OCI-LY7 (cell line): ENCODE measurements around the gene IRAK1.

ENCODE experiments used
- CTCF ChIP-seq: fragments of 200-600 bp; sonication (generic); conservative IDR thresholded peaks from 2 replicates; pipeline ENCODE4 v1.5.1; 2014; ENCODE audit warnings: mild to moderate bottlenecking, antibody characterized with exemption, low read length, moderate library complexity, mixed read lengths
- EZH2phosphoT487 ChIP-seq: fragments of 200-600 bp; sonication (generic); IDR thresholded peaks from 2 replicates; pipeline ENCODE4 v1.6.1; 2018; ENCODE audit warnings: low read depth, borderline replicate concordance, mild to moderate bottlenecking, mixed run types, antibody characterized with exemption, low read length, moderate library complexity, mixed read lengths

DNA sequence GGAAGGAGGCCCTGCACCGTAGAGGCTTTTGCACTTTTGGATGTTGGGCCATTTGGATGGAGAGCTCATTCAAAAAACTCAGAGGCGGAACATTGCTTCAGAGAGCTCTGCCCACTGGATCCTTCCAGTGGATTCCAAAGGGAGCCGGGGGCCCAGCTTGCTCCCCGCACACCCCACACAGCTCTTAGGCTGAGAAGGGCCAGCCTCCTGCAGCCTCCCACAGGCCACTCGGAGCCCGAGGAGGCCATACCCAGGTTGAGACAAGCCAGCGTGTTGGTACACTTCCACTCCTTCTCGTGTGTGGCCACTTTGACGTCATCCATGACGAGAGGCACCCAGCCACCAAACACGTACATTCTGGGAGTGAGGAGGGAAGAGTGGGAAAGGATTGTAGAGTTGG lies 58.4 kb downstream of the IRAK1 start:
- no peak for TF ChIP-seq EZH2phosphoT487
- no peak for TF ChIP-seq CTCF
